Measurements from ENCODE around the gene IL13RA1. TPM values are rescaled to one million over a fixed set of nuclear protein-coding genes. Genes with fewer than 3 reads are reported as not detected.

IL13RA1 gene
- total RNA-seq, 1 donor from 2014 or later, result 9.9 TPM

DNA sequence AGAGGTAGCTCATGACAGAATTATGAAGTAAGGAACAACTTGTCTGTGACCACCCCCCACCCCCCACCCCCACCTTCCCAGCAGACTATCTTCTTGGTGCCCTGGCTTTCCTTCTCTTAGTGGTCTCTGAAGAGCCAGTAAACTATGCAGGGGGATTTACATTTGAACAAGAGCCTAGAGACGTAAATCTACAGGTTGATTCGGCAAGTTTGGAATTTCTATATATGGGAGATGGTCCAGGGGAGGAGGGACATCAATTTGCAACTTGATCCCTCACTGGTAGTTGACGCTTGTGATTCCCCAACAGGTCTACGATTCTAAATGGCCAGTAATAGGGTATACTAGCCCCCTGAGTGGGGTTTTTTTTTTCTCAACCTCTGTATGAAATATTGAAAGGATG is 36.7 kb downstream of the IL13RA1 start:
- Mint-ChIP-seq H3K4me1 (no peaks in the 10 kb centered on the region), H3K4me3 (no peak overlapping the region), H3K27me3 (ENCODE audit: low read depth) (no peaks in the 10 kb centered on the region), H3K36me3 (ENCODE audit: low read depth) (no peaks in the 10 kb centered on the region), H3K9me3 (no peaks in the 10 kb centered on the region), H3K27ac (ENCODE audit: unreplicated experiment) (no peak overlapping the region)
- DNase-seq (ENCODE audit: low read depth, low spot score), result no peak
- TF ChIP-seq, protein P1, sequence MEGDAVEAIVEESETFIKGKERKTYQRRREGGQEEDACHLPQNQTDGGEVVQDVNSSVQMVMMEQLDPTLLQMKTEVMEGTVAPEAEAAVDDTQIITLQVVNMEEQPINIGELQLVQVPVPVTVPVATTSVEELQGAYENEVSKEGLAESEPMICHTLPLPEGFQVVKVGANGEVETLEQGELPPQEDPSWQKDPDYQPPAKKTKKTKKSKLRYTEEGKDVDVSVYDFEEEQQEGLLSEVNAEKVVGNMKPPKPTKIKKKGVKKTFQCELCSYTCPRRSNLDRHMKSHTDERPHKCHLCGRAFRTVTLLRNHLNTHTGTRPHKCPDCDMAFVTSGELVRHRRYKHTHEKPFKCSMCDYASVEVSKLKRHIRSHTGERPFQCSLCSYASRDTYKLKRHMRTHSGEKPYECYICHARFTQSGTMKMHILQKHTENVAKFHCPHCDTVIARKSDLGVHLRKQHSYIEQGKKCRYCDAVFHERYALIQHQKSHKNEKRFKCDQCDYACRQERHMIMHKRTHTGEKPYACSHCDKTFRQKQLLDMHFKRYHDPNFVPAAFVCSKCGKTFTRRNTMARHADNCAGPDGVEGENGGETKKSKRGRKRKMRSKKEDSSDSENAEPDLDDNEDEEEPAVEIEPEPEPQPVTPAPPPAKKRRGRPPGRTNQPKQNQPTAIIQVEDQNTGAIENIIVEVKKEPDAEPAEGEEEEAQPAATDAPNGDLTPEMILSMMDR (conservative IDR thresholded peaks at IDR 0.05), result no peak

DNA sequence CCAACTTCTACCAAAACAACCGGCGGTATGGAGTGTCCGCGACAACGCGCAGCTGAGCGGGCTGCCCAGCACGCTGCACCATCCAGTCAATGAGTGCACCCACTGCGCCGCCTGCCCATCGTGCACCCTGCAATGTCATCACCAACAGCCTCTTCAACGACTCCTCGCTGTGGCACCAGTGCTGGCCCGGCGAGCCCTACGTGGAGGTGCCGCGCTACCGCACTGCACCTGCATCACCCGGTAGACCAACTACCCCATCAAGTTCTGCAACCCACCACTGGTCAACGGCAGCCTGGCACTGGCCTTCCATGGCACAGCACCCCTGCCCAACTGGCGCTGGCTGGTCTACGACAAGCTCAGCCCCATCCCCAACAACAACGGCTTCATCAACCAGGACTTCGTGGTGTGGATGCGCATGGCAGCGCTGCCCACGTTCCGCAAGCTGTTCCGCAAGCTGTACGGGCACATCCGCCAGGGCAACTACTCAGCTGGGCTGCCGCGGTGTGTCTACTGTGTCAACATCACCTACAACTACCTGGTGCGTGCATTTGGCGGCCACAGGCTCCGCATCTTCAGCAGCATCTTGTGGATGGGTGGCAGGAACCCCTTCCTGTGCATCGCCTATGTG is 42.8 kb downstream of the IL13RA1 start:
- H3K4me1 Mint-ChIP-seq, result peaks cover 7% of the 10 kb centered on the region
- H3K9me3 Mint-ChIP-seq, result no peaks in the 10 kb centered on the region
- no peaks in the 10 kb centered on the region for H3K27me3 Mint-ChIP-seq (ENCODE audit: low read depth)
- no peak overlapping the region for H3K4me3 Mint-ChIP-seq
- H3K36me3 Mint-ChIP-seq (ENCODE audit: low read depth), result peaks cover 2% of the 10 kb centered on the region
- TF ChIP-seq, protein P1 (conservative IDR thresholded peaks at IDR 0.05), result no peak
- no peak for DNase-seq (ENCODE audit: low read depth, low spot score)
- no peak overlapping the region for H3K27ac Mint-ChIP-seq (ENCODE audit: unreplicated experiment)

DNA sequence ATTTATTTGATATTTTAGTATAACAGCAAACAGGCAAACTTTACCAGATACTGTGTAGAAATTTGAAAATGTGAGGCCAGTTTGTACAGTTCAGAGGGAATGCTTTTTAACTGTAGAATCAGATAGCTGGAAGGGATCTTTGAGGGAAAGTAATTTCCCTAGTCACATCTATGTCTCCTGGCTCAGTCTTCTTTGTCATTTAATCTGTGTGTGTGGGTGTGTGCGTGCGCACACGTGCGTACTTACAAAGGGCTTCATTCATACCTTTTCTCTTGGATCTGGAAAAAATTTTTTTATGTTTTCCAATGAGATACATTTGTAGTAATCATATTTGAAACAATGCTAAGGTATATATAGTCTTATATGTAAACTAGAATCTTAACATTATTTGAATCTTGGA is 44.6 kb downstream of the IL13RA1 start:
- TF ChIP-seq, protein P1 (conservative IDR thresholded peaks at IDR 0.05), result no peak
- Mint-ChIP-seq H3K4me3 (no peak overlapping the region), H3K27me3 (ENCODE audit: low read depth) (no peaks in the 10 kb centered on the region), H3K27ac (ENCODE audit: unreplicated experiment) (no peak overlapping the region), H3K36me3 (ENCODE audit: low read depth) (peaks cover 2% of the 10 kb centered on the region), H3K4me1 (peaks cover 7% of the 10 kb centered on the region), H3K9me3 (no peaks in the 10 kb centered on the region)
- no peak for DNase-seq (ENCODE audit: low read depth, low spot score)

GRCh38 chrX:118773782-118774181 is 46.4 kb downstream of the IL13RA1 start:
- no peak for DNase-seq (ENCODE audit: low read depth, low spot score)
- Mint-ChIP-seq H3K4me1 (peaks cover 7% of the 10 kb centered on the region), H3K27ac (ENCODE audit: unreplicated experiment) (no peak overlapping the region), H3K36me3 (ENCODE audit: low read depth) (peaks cover 2% of the 10 kb centered on the region), H3K27me3 (ENCODE audit: low read depth) (no peaks in the 10 kb centered on the region), H3K4me3 (no peak overlapping the region), H3K9me3 (no peaks in the 10 kb centered on the region)
- TF ChIP-seq, protein P1 (conservative IDR thresholded peaks at IDR 0.05), result no peak

DNA sequence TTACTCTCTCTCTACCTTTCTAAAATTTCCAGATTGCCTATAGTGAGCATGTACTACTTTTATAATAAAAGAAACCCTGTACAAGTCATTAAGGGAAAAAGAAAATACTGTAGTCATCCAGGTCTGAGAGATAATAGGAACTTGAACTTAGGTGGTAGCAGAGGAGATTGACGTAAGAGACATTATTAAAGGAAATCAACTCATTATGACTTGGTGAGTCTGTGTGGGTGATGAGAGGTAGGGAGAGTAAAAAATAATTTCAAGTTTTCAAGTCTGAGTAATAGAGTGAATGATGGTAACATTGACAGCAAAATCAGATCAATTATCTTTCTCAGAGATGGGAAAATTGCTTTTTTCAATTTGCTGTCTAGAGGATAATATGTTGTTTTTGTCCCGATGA is 52.2 kb downstream of the IL13RA1 start:
- TF ChIP-seq, protein P1 (conservative IDR thresholded peaks at IDR 0.05), result no peak
- no peaks in the 10 kb centered on the region for H3K27me3 Mint-ChIP-seq (ENCODE audit: low read depth)
- no peak overlapping the region for H3K4me3 Mint-ChIP-seq
- H3K9me3 Mint-ChIP-seq, result no peaks in the 10 kb centered on the region
- H3K36me3 Mint-ChIP-seq (ENCODE audit: low read depth), result no peaks in the 10 kb centered on the region
- DNase-seq (ENCODE audit: low read depth, low spot score), result no peak
- H3K4me1 Mint-ChIP-seq, result no peaks in the 10 kb centered on the region
- H3K27ac Mint-ChIP-seq (ENCODE audit: unreplicated experiment), result no peak overlapping the region

Data from neural crest cell (in vitro differentiated cells).